OCI-LY1 (cell line): ENCODE results near the gene PODNL1.

ENCODE experiments used
- CTCF ChIP-seq: fragments of 200-600 bp; sonication (generic), shearing (Covaris generic); IDR thresholded peaks from 2 replicates; pipeline ENCODE4 v1.5.1; 2017; ENCODE audit warnings: mild to moderate bottlenecking, antibody characterized with exemption, low read length, moderate library complexity, mixed read lengths
- EZH2 ChIP-seq: fragments of 200-600 bp; sonication (generic), shearing (Covaris generic); IDR thresholded peaks from 2 replicates; pipeline ENCODE4 v1.8.0; 2017; ENCODE audit warnings: borderline replicate concordance, mixed run types, mild to moderate bottlenecking, antibody characterized with exemption, low read length, moderate library complexity, mixed read lengths

- TF ChIP-seq CTCF (no peak), EZH2 (no peak)
These were observed 3.5 kb downstream of the PODNL1 start for GRCh38 chr19:13934785-13935109.
